ENCODE results near the gene FAM199X.
A peak's percentile ranks its signal among the peaks of the same experiment; 100 is the strongest.

The FAM199X gene

DNA sequence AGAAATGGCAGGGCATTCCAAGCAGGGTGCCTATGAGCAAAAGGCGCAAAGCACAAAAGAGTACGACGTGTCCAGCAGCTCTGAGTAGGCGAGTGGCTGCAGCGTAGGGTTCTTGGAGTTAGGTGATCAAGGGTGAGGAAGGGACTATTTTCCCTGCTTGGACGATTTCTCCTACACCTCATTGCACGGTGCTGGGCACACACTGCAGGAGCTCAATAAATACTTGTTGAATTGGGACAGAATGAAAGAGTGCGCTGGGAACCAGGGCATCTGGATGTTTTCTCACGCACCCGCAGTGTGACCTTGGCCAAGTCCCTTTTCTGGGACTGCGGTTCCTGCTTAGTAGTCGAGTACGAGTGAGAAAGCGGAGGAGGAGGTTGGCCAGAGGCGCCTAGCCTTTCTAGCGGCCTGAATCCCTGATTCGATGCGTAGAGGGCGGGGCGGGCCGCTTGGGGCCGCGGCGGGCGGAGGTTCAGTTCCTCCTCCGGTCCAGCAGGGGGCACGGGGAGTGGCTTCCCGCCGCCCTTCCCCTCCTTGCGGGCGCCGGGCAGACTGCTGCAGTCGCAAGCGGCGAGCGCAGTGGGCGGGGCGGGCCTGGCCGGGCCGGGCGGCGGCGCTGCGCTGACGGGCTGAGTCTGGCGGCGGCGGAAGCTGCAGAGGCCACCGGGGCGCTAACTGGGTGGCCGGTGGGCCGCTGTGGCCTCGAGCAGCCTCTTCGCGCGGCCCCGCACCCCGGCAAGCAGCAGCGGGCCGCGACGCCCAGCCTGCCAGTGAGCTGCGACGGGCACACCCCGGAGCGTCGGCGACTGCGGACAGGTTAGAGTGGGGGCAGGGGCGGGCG is at the start of gene FAM199X:
TSS of gene FAM199X (plus strand) at position 560 of the 841 bp plus-strand sequence. CDS start 333 bp downstream, outside the sequence.
- DNase-seq (ENCODE audit: low spot score) = peak; percentile 83

DNA sequence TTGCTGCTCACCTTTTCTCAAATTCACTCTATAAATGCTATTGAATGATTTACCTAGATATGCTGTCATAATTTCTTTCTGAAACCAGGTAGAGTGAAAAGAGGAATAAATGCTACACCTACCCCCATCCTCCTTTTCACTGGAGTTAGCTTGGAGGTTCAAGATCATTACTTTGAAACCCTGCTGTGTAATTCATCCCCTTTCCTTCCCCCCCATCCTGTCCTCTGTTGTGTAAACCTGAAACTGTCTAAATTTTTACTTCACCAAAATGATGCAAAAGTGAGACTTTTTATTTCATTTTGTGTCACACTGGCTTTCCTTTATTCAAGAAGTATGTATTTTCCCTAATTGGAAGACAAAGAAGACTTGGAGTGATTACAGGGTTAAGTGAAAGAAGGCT is 48.5 kb upstream of the FAM199X start:
- DNase-seq (ENCODE audit: low spot score) = no peak

DNA sequence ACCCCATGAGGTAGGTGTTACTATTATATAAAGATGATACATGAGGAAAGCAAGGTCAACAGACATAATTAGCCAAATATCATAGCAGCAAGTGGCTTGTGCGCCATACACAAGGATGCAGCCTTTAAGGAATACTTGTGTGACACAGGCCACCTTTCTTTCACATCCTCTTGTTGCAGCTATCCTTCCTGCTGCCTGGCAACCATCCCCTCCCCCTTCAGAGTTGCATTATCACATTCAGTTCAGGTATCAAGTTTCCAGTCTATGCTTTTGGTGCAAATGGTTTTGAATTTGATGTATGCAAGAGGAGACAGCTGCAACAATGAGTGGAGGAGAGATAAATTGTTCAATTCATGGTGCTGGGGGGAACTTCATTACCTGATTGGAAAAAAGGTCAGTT is 47.5 kb upstream of the FAM199X start:
- DNase-seq (ENCODE audit: low spot score) = no peak

GRCh38 chrX:104122829-104123228 is 43.4 kb upstream of the FAM199X start:
- no peak for DNase-seq (ENCODE audit: low spot score)

GRCh38 chrX:104126856-104127255 is 39.4 kb upstream of the FAM199X start:
- DNase-seq (ENCODE audit: low spot score) = no peak

DNA sequence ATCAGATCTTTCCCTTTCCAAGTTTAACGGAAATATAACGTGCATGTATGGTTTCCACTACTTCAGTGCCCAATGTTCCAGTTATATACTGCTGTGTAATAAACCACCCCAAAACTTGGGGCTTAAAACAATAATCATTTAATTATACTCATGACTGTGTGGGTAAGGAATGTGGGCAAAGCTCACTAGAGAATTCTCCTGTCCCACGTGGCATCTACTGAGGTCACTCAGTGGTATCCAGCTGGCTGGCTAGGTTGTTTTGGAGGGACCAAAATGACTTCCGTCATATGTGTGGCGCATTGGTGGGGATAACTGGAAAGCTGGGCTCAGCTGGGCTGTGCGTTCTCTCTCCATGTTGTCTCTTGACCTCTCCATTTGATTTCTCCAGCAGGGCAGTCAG is 35.4 kb upstream of the FAM199X start:
- DNase-seq (ENCODE audit: low spot score) = no peak

GRCh38 chrX:104134583-104135261 is 31.5 kb upstream of the FAM199X start:
- DNase-seq (ENCODE audit: low spot score) = no peak

- no peak for DNase-seq (ENCODE audit: low spot score)
These were observed 30.6 kb upstream of the FAM199X start for GRCh38 chrX:104135677-104136076.

DNA sequence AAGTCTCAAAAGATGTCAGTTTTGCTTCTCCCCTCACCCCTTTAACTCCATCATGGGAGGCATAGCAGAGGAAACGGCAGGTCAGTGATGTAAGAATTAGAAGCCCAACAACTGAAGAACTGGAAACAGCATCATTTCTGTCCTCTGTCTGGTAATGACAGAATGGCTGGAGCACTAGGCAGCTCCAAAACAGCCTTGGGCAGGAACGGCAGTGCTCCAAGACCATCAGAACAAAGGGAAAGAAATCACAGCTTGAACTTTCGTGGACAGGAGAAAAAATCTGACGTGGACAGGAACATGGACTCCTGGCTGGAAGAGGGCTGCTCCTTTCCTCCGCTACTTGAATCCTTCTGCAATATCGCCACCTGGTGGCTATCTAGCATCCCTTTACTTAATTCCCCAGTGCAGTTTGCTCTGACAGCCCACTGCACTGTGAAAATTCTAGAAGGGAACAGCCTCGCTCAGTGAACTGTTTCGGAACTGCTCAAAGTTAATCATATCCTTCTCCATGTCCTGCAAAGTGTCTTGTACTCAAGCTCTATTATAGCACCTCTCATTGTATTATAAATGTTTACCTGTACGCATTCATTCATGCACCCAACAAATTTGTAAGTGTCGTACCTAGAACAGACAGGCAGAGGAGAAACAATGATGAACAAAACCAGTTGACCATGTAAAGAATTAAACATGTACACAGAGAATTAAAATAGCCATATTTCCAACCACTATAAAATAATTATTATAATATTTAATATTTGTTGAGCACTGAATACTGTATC is 29.8 kb upstream of the FAM199X start:
- peak; percentile 70 for DNase-seq (ENCODE audit: low spot score)

- peak; percentile 22 for DNase-seq (ENCODE audit: low spot score)
These were observed 28.8 kb upstream of the FAM199X start for GRCh38 chrX:104137496-104137895.

GRCh38 chrX:104141087-104141760 is 25.0 kb upstream of the FAM199X start:
- no peak for DNase-seq (ENCODE audit: low spot score)

- no peak for DNase-seq (ENCODE audit: low spot score)
These were observed 15.2 kb upstream of the FAM199X start for GRCh38 chrX:104151037-104151436.

DNA sequence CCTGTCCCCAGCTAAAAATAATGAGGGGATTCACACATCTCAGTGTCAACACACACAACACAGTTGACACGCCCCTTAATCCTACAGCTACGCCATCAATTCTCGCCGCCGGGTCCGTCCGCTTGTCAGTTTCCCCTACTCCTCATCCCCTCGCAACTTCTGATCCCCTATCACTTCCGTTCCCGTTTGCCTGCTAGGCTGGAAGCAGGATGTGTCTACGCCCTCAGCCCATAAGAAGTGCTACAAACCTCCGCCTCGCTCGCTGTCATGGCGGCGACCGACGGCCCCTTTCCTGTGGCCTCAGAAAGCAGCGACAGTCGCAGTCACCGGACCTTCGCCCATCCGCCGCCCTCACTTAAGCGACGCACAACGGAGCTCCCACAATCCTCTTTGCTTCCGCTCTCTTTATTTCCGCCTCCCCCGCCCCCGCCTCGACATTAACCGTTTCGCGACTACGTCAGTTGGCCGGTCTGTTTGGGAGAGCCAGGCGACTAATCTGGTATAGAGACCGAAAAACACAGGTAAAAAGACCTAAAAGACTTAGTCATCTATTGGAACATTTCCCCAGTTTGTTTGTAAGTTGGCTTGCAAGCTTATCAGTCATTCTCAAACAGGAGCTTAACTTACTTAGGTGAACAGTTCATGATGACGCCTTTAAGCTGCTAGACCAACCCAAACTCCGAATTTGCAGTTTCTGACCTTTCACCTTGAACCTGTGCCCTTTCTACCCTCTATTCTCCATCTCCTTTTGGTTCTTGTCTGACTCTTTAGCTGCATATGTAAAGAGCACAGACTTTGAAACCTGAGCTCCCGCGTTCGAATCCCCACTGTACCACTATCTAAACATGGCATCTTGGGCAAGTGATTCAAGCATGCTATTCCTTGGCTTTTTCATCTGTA is 9.4 kb upstream of the FAM199X start, which contains the start of gene SLC25A53:
TSS of gene SLC25A53 (minus strand) at position 380 of the 900 bp plus-strand sequence. CDS start 51,752 bp downstream, outside the sequence.
- peak; percentile 78 for DNase-seq (ENCODE audit: low spot score)

DNA sequence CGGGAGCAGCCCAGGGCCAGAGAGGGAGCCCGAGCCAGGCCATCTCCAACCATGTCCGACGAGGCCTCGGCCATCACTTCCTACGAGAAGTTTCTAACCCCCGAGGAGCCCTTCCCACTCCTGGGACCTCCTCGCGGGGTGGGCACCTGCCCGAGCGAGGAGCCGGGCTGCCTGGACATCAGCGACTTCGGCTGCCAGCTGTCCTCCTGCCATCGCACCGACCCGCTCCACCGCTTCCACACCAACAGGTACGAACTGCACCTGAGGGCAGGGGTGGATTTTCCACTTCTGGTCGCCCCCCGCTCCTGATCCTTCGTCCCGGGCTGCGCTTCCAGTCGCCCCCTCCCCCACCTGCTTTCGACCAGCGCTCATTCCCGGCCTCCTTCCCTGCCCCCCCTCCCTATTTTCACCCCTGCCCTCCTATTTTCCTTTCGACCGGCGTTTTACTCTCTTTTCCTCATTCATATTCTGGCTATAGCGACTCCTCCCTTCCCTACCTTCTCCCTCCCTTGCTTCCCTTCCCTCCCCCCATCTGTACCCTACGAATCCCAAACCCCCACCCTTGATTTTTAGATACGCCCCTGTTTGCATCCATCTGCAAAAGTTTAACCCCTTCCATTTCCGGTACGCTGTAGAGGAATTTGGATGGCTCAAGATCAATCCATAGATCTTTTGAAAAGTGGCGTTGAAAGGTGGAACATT is 633 bp downstream of the FAM199X start:
- DNase-seq (ENCODE audit: low spot score) = no peak

- no peak for DNase-seq (ENCODE audit: low spot score)
These were observed 1.9 kb downstream of the FAM199X start for GRCh38 chrX:104168127-104168526.

DNA sequence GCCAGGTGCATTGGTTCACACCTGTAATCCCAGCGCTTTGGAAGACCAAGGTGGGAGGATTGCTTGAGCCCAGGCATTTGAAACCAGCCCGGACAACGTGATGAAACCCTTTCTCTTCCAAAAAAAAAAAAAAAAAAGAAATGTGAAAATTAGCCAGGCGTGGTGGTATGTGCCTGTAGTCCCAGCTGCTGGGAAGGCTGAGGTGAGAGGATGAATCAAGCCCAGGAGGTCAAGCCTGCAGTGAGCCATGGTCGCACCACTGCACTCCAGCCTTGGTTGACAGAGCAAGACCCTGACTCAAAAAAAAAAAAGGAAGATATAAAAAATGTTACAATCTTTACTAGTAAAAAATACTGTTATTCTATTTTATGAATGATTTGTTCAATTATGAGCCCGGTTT is 5.9 kb downstream of the FAM199X start:
- no peak for DNase-seq (ENCODE audit: low spot score)

DNA sequence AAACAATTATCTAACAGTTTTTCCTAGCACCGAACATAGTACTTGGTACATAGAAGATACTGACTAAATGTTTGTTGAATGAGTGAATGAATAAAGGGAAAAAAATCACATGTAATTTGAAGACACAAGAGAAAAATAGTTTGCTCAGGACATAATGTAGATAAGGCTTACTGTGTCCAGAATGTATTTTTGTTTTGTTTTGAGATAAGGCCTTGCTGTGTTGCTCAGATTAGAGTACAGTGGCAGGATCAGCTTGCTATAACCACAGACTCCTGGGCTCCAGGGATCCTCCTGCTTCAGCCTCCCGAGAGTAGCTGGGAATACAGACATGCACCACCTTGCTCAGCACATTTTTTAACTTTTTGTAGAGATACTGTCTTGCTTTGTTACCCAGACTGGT is 6.5 kb downstream of the FAM199X start:
- no peak for DNase-seq (ENCODE audit: low spot score)

GRCh38 chrX:104173841-104174240 is 7.6 kb downstream of the FAM199X start:
- no peak for DNase-seq (ENCODE audit: low spot score)

DNA sequence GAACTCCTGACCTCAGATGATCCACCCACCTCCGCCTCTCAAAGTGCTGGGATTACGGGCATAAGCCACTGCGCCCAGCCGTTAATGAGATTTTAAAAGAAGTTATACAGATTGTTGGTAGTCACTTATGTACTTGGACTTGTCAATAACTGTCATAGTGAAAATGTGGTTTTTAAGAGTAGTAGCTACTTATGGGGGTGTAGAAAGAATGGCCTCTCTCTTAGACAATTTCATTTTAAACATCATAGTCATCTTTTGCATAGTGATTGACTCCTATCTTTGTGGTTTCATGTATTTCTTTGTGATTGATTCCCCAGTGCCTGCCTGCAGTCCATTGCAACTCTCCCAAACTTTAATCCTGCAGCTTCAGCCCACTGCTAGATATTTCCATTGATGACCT is 17.4 kb downstream of the FAM199X start:
- no peak for DNase-seq (ENCODE audit: low spot score)

GRCh38 chrX:104187931-104188330 is 21.7 kb downstream of the FAM199X start:
- no peak for DNase-seq (ENCODE audit: low spot score)
